Suprapubic skin (tissue), 4 donors: ENCODE measurements around the gene CKMT1A.
"Not testable (repeated sequence)": the region's sequence is repeated elsewhere in the genome, so short reads cannot be mapped to it uniquely, and the experiment has no call there.

Experiments
- EP300 ChIP-seq: sonication (generic); formaldehyde crosslinking; IDR thresholded peaks from one replicate; pipeline ENCODE4 v1.6.1; 2017; ENCODE audit warnings: antibody characterized with exemption
- POLR2A ChIP-seq, 2 donors: fragments of 450-650 bp; IDR thresholded peaks; one replicate each; pipeline ENCODE4 v1.6.1; 2017; ENCODE audit warnings: antibody characterized with exemption in 2 of 2, mild to moderate bottlenecking in 2 of 2, moderate library complexity in 2 of 2
- POLR2AphosphoS5 ChIP-seq, 3 donors: sonication (generic); formaldehyde crosslinking; IDR thresholded peaks; one replicate each; pipeline ENCODE4 v1.6.1; 2017; ENCODE audit warnings: antibody characterized with exemption in 3 of 3
- TF ChIP-seq, protein P1 (sequence below), 2 donors: fragments of 200-600 bp in 1 of 2; fragments of 450-650 bp in 1 of 2; sonication (generic) in 1 of 2; IDR thresholded peaks; one replicate each; pipeline ENCODE4 v1.5.1; 2016 to 2019; ENCODE audit warnings: antibody characterized with exemption in 2 of 2, mild to moderate bottlenecking in 1 of 2, moderate library complexity in 1 of 2

- TF ChIP-seq, protein P1, sequence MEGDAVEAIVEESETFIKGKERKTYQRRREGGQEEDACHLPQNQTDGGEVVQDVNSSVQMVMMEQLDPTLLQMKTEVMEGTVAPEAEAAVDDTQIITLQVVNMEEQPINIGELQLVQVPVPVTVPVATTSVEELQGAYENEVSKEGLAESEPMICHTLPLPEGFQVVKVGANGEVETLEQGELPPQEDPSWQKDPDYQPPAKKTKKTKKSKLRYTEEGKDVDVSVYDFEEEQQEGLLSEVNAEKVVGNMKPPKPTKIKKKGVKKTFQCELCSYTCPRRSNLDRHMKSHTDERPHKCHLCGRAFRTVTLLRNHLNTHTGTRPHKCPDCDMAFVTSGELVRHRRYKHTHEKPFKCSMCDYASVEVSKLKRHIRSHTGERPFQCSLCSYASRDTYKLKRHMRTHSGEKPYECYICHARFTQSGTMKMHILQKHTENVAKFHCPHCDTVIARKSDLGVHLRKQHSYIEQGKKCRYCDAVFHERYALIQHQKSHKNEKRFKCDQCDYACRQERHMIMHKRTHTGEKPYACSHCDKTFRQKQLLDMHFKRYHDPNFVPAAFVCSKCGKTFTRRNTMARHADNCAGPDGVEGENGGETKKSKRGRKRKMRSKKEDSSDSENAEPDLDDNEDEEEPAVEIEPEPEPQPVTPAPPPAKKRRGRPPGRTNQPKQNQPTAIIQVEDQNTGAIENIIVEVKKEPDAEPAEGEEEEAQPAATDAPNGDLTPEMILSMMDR (IDR thresholded peaks at IDR 0.05): not testable (repeated sequence)
- TF ChIP-seq POLR2A (IDR thresholded peaks at IDR 0.05); POLR2AphosphoS5 (IDR thresholded peaks at IDR 0.05); EP300: not testable (repeated sequence)
Observed at GRCh38 chr15:43746903-43747309, 53.2 kb downstream of the CKMT1A start.
